T1000 (cell line): ENCODE measurements around the gene NEU4.
"Not testable (repeated sequence)": the region's sequence is repeated elsewhere in the genome, so short reads cannot be mapped to it uniquely, and the experiment has no call there.

Experiments
- DNase-seq: peaks from one replicate; lab custom pipeline; 2025; ENCODE audit warnings: mixed read lengths; lab: John Stamatoyannopoulos, UW

The NEU4 gene

GRCh38 chr2:241775223-241776177 lies 33.5 kb upstream of the NEU4 start:
- DNase-seq, result no peak

- no peak for DNase-seq
These were observed 32.4 kb upstream of the NEU4 start, which contains the start of gene GAL3ST2 for GRCh38 chr2:241776336-241777169. Gene GAL3ST2 (plus strand): TSS chr2:241776822. CDS start chr2:241776956, 134 bp downstream.

GRCh38 chr2:241777170-241777685 lies 31.8 kb upstream of the NEU4 start:
- no peak for DNase-seq

GRCh38 chr2:241777686-241778627 lies 31.0 kb upstream of the NEU4 start:
- no peak for DNase-seq

GRCh38 chr2:241780939-241781569 lies 27.9 kb upstream of the NEU4 start:
- DNase-seq, result no peak

- not testable (repeated sequence) for DNase-seq
These were observed 26.9 kb upstream of the NEU4 start for GRCh38 chr2:241782053-241782452.

- DNase-seq, result no peak
These were observed 20.9 kb upstream of the NEU4 start for GRCh38 chr2:241788135-241788534.

- no peak for DNase-seq
These were observed 20.4 kb upstream of the NEU4 start for GRCh38 chr2:241788572-241788971.

- not testable (repeated sequence) for DNase-seq
These were observed 17.6 kb upstream of the NEU4 start for GRCh38 chr2:241791385-241791784.

- no peak for DNase-seq
These were observed 15.6 kb upstream of the NEU4 start for GRCh38 chr2:241793385-241793784.

GRCh38 chr2:241794250-241794823 lies 14.7 kb upstream of the NEU4 start:
- no peak for DNase-seq

- no peak for DNase-seq
These were observed 13.7 kb upstream of the NEU4 start for GRCh38 chr2:241795021-241795999.

- no peak for DNase-seq
These were observed 12.8 kb upstream of the NEU4 start for GRCh38 chr2:241796209-241796608.

GRCh38 chr2:241796610-241797138 lies 12.3 kb upstream of the NEU4 start:
- DNase-seq, result no peak

- DNase-seq, result no peak
These were observed 11.4 kb upstream of the NEU4 start for GRCh38 chr2:241797441-241798080.

GRCh38 chr2:241798081-241798630 lies 10.8 kb upstream of the NEU4 start:
- DNase-seq, result no peak

GRCh38 chr2:241798631-241799521 lies 10.1 kb upstream of the NEU4 start:
- DNase-seq, result no peak
